Measurements from ENCODE around the gene GPA33. TPM values are rescaled to one million over a fixed set of nuclear protein-coding genes. Genes with fewer than 3 reads are reported as not detected.

Gene GPA33
- polyA plus RNA-seq, 1 of the 3 experiments (the other 2 are of a cell fraction), result not detected

DNA sequence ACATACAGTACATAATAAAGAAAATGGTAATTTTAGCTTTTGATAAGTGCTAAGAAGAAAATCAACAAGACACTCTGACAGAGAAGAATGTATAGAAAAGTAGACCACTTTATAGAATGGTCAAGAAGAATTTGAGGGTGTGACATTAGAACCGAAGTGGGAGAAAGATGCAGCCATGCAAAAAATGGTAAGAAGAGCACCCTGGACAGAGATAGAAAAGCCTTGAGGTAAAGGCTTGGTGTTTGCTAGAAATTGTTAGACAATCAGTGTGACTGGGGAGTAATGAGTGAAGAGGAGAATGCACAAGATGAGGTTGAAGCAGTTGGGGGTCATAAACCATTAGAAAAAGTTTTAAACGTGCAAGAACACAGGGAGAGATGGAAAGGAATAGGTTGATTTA, 77.6 kb downstream of the GPA33 start:
- H2AFZ ChIP-seq (ENCODE audit: low read depth), result no peak overlapping the region
- no peak for TF ChIP-seq EP300 (IDR thresholded peaks at IDR 0.05; ENCODE audit: borderline replicate concordance in 1 of 2, low read depth in 1 of 2, low read length in 1 of 2)
- TF ChIP-seq GATA2 (CRISPR knock-in tag; IDR thresholded peaks at IDR 0.05), result no peak
- TF ChIP-seq, protein P1, sequence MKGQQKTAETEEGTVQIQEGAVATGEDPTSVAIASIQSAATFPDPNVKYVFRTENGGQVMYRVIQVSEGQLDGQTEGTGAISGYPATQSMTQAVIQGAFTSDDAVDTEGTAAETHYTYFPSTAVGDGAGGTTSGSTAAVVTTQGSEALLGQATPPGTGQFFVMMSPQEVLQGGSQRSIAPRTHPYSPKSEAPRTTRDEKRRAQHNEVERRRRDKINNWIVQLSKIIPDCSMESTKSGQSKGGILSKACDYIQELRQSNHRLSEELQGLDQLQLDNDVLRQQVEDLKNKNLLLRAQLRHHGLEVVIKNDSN (IDR thresholded peaks at IDR 0.05; ENCODE audit: borderline replicate concordance, low read depth), result no peak
- TF ChIP-seq GABPA (IDR thresholded peaks at IDR 0.05; ENCODE audit: low read depth), result no peak
- no peak for TF ChIP-seq TCF12 (IDR thresholded peaks at IDR 0.05)
- TF ChIP-seq, protein P2, sequence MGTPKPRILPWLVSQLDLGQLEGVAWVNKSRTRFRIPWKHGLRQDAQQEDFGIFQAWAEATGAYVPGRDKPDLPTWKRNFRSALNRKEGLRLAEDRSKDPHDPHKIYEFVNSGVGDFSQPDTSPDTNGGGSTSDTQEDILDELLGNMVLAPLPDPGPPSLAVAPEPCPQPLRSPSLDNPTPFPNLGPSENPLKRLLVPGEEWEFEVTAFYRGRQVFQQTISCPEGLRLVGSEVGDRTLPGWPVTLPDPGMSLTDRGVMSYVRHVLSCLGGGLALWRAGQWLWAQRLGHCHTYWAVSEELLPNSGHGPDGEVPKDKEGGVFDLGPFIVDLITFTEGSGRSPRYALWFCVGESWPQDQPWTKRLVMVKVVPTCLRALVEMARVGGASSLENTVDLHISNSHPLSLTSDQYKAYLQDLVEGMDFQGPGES (IDR thresholded peaks at IDR 0.05; ENCODE audit: low read depth, low read length), result no peak
- TF ChIP-seq, protein P3, sequence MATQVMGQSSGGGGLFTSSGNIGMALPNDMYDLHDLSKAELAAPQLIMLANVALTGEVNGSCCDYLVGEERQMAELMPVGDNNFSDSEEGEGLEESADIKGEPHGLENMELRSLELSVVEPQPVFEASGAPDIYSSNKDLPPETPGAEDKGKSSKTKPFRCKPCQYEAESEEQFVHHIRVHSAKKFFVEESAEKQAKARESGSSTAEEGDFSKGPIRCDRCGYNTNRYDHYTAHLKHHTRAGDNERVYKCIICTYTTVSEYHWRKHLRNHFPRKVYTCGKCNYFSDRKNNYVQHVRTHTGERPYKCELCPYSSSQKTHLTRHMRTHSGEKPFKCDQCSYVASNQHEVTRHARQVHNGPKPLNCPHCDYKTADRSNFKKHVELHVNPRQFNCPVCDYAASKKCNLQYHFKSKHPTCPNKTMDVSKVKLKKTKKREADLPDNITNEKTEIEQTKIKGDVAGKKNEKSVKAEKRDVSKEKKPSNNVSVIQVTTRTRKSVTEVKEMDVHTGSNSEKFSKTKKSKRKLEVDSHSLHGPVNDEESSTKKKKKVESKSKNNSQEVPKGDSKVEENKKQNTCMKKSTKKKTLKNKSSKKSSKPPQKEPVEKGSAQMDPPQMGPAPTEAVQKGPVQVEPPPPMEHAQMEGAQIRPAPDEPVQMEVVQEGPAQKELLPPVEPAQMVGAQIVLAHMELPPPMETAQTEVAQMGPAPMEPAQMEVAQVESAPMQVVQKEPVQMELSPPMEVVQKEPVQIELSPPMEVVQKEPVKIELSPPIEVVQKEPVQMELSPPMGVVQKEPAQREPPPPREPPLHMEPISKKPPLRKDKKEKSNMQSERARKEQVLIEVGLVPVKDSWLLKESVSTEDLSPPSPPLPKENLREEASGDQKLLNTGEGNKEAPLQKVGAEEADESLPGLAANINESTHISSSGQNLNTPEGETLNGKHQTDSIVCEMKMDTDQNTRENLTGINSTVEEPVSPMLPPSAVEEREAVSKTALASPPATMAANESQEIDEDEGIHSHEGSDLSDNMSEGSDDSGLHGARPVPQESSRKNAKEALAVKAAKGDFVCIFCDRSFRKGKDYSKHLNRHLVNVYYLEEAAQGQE (IDR thresholded peaks at IDR 0.05; ENCODE audit: low read depth, low read length), result no peak
- TF ChIP-seq, protein P4, sequence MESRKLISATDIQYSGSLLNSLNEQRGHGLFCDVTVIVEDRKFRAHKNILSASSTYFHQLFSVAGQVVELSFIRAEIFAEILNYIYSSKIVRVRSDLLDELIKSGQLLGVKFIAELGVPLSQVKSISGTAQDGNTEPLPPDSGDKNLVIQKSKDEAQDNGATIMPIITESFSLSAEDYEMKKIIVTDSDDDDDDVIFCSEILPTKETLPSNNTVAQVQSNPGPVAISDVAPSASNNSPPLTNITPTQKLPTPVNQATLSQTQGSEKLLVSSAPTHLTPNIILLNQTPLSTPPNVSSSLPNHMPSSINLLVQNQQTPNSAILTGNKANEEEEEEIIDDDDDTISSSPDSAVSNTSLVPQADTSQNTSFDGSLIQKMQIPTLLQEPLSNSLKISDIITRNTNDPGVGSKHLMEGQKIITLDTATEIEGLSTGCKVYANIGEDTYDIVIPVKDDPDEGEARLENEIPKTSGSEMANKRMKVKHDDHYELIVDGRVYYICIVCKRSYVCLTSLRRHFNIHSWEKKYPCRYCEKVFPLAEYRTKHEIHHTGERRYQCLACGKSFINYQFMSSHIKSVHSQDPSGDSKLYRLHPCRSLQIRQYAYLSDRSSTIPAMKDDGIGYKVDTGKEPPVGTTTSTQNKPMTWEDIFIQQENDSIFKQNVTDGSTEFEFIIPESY (IDR thresholded peaks at IDR 0.05; ENCODE audit: borderline replicate concordance, low read depth), result no peak
- no peak for TF ChIP-seq FOSL2 (IDR thresholded peaks at IDR 0.05; ENCODE audit: borderline replicate concordance, low read depth)
- no peak for TF ChIP-seq NFIC (IDR thresholded peaks at IDR 0.05; ENCODE audit: borderline replicate concordance)
- no peak for TF ChIP-seq FOXM1 (IDR thresholded peaks at IDR 0.05; ENCODE audit: low read depth)
- no peak for TF ChIP-seq RCOR1 (IDR thresholded peaks at IDR 0.05; ENCODE audit: low read length)
- no peak for TF ChIP-seq NRF1 (IDR thresholded peaks at IDR 0.05; ENCODE audit: low read depth, low read length)
- no peak for TF ChIP-seq ELF1 (IDR thresholded peaks at IDR 0.05)
- no peak for TF ChIP-seq POLR2AphosphoS5 (IDR thresholded peaks at IDR 0.05; ENCODE audit: low read depth, low read length)
- H3K4me1 ChIP-seq (ENCODE audit: control insufficient read depth in 1 of 2, insufficient read depth in 2 of 2, low read depth in 1 of 2, low read length in 1 of 2), result no peaks in the 10 kb centered on the region
- H3F3A ChIP-seq (replicated peaks; ENCODE audit: insufficient read depth), result no peaks in the 10 kb centered on the region
- no peak overlapping the region for H3K4me2 ChIP-seq
- no peaks in the 10 kb centered on the region for H4K20me1 ChIP-seq (ENCODE audit: insufficient read depth)
- CTCF ChIA-PET, result no interaction called here
- no peaks in the 10 kb centered on the region for H3K9me3 ChIP-seq
- WGBS (ENCODE audit: low lambda C conversion rate), result 0% methylated on average over 2 of the region's 2 CpGs
- DNase-seq, result no peak
- no peak overlapping the region for H3K9ac ChIP-seq
- no peaks in the 10 kb centered on the region for H3K79me2 ChIP-seq (ENCODE audit: insufficient read depth)
- no peak overlapping the region for H3K4me3 ChIP-seq (ENCODE audit: low read depth in 2 of 2, low read length in 1 of 2)
- H3K9me2 ChIP-seq, result no peaks in the 10 kb centered on the region
- POLR2A ChIA-PET, result no interaction called here
- H3K27ac ChIP-seq (ENCODE audit: low read depth in 2 of 2, low read length in 1 of 2), result no peak overlapping the region
- H3K27me3 ChIP-seq (ENCODE audit: insufficient read depth), result no peaks in the 10 kb centered on the region
- H3K36me3 ChIP-seq (replicated peaks in 1 of 2; ENCODE audit: control insufficient read depth in 1 of 2, insufficient read depth in 2 of 2, low read length in 1 of 2), result no peaks in the 10 kb centered on the region

Measured in SK-N-SH (cell line).